Neuronal stem cell (in vitro differentiated cells): ENCODE results near the gene HGS.

Experiments used
- DNase-seq: peaks from one replicate; pipeline ENCODE4 v3.0.0-alpha.2; 2013; ENCODE audit warnings: low spot score
- H2AFZ ChIP-seq: one replicate; pipeline ENCODE4 v1.6.1; 2013; ENCODE audit warnings: mild to moderate bottlenecking, low read length, inconsistent platforms
- H2AK5ac ChIP-seq: 2 replicates; pipeline ENCODE4 v1.6.1; 2013; ENCODE audit warnings: low read depth, mild to moderate bottlenecking, inconsistent platforms, low read length, moderate library complexity, mixed read lengths
- H2BK120ac ChIP-seq: 2 replicates; pipeline ENCODE4 v1.6.1; 2013; ENCODE audit warnings: low read depth, mild to moderate bottlenecking, inconsistent platforms, low read length, moderate library complexity, mixed read lengths
- H2BK12ac ChIP-seq: one replicate; pipeline ENCODE4 v1.6.1; 2013; ENCODE audit warnings: low read length, inconsistent platforms
- H2BK15ac ChIP-seq: 2 replicates; pipeline ENCODE4 v1.6.1; 2013; ENCODE audit warnings: mild to moderate bottlenecking, low read length, inconsistent platforms, mixed read lengths
- H2BK5ac ChIP-seq: one replicate; pipeline ENCODE4 v1.6.1; 2013; ENCODE audit warnings: inconsistent platforms, mild to moderate bottlenecking, low read length, moderate library complexity
- H3K14ac ChIP-seq: one replicate; pipeline ENCODE4 v1.6.1; 2013; ENCODE audit warnings: low read length, inconsistent platforms
- H3K18ac ChIP-seq: 2 replicates; pipeline ENCODE4 v1.6.1; 2013; ENCODE audit warnings: low read length, inconsistent platforms
- H3K23ac ChIP-seq: 2 replicates; pipeline ENCODE4 v1.6.1; 2013; ENCODE audit warnings: low read depth, mild to moderate bottlenecking, mixed read lengths, low read length, inconsistent platforms; ENCODE audit not compliant: poor library complexity
- H3K27ac ChIP-seq: replicated peaks from 3 replicates; pipeline ENCODE4 v1.5.1; 2013; ENCODE audit warnings: low read length, inconsistent platforms
- H3K27me3 ChIP-seq, 3 experiments: 2 replicates each; pipeline ENCODE4 v1.6.1; 2013; ENCODE audit warnings: low read length in 3 of 3, mild to moderate bottlenecking in 2 of 3, inconsistent platforms in 1 of 3, low read depth in 1 of 3, mixed read lengths in 1 of 3, moderate library complexity in 1 of 3; ENCODE audit not compliant: control insufficient read depth in 3 of 3, insufficient read depth in 3 of 3
- H3K36me3 ChIP-seq, 2 donors: replicated peaks in 1 of 2; 2 replicates each; pipeline ENCODE4 v1.6.1; 2013; ENCODE audit warnings: low read length in 2 of 2; ENCODE audit not compliant: control insufficient read depth in 2 of 2, insufficient read depth in 2 of 2
- H3K4ac ChIP-seq: 2 replicates; pipeline ENCODE4 v1.6.1; 2013; ENCODE audit warnings: inconsistent platforms, mild to moderate bottlenecking, low read length, moderate library complexity
- H3K4me1 ChIP-seq, 2 donors: 1 replicate in 1 of 2; 2 replicates in 1 of 2; pipeline ENCODE4 v1.6.1; 2013; ENCODE audit warnings: low read length in 2 of 2, low read depth in 1 of 2; ENCODE audit not compliant: control insufficient read depth in 2 of 2, insufficient read depth in 1 of 2
- H3K4me2 ChIP-seq: one replicate; pipeline ENCODE4 v1.6.1; 2013; ENCODE audit warnings: mild to moderate bottlenecking, low read length, inconsistent platforms; ENCODE audit not compliant: insufficient read depth, poor library complexity, severe bottlenecking
- H3K4me3 ChIP-seq, 2 donors: 2 replicates each; pipeline ENCODE4 v1.5.1; 2013; ENCODE audit warnings: low read length in 2 of 2, mild to moderate bottlenecking in 2 of 2, inconsistent platforms in 1 of 2, moderate library complexity in 1 of 2
- H3K79me1 ChIP-seq: one replicate; pipeline ENCODE4 v1.6.1; 2013; ENCODE audit warnings: low read depth, mild to moderate bottlenecking, inconsistent platforms, low read length, moderate library complexity
- H3K9ac ChIP-seq: one replicate; pipeline ENCODE4 v1.6.1; 2013; ENCODE audit warnings: mild to moderate bottlenecking, low read depth, low read length, inconsistent platforms; ENCODE audit not compliant: poor library complexity
- H3K9me3 ChIP-seq, 2 donors: replicated peaks in 1 of 2; 2 replicates each; pipeline versions ENCODE3 to v1.6.1; 2013; ENCODE audit warnings: low read length in 2 of 2, mild to moderate bottlenecking in 2 of 2, inconsistent platforms in 1 of 2, low read depth in 1 of 2, mixed read lengths in 1 of 2, moderate library complexity in 1 of 2; ENCODE audit not compliant: control insufficient read depth in 2 of 2, insufficient read depth in 1 of 2
- H4K8ac ChIP-seq: one replicate; pipeline ENCODE4 v1.6.1; 2013; ENCODE audit warnings: low read depth, mild to moderate bottlenecking, inconsistent platforms, low read length, moderate library complexity
- H4K91ac ChIP-seq: one replicate; pipeline ENCODE4 v1.6.1; 2013; ENCODE audit warnings: low read length, low read depth, mild to moderate bottlenecking, inconsistent platforms; ENCODE audit not compliant: poor library complexity
- WGBS, 2 donors: extraction: QIAGEN DNeasy Blood & Tissue Kit; methylation state at CpG; one replicate each; pipeline ENCODE4 v1.1.7; 2013; ENCODE audit warnings: missing lambda C conversion rate in 2 of 2, mixed read lengths in 1 of 2; ENCODE audit not compliant: insufficient read length in 2 of 2, insufficient replicate concordance in 1 of 2; ENCODE audit errors: extremely low coverage in 2 of 2; 5-methylcytosine and 5-hydroxymethylcytosine counted together

The HGS gene

DNA sequence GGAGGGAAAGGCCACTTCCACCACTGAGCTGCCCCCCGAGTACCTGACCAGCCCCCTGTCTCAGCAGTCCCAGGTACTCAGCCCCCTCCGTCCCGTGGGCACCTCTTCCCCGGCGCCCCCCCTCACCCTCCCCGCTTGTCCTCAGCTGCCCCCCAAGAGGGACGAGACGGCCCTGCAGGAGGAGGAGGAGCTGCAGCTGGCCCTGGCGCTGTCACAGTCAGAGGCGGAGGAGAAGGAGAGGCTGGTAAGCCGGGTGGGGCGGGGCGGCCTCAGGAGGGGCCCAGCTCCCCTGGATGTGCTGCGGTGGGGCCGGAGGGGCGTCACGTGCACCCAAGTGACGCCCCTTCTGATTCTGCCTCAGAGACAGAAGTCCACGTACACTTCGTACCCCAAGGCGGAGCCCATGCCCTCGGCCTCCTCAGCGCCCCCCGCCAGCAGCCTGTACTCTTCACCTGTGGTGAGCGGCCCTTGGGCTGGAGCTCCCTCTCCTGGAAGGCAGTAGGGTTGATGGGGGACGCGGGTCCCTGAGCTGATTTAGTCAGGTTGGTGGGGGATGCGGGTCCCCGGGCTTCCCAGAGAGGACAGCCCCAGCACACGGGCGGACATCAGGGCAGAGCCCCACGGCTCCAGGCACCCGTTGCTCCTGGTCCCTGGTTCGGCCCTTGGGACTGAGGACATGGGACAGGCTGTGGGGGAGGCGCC is 9.8 kb downstream of the HGS start:
- Histone ChIP-seq H2AK5ac (peak overlapping the region; percentile 21), H3K79me1 (peaks cover 19% of the 10 kb centered on the region), H3K14ac (no peak overlapping the region), H3K4me1 (no peaks in the 10 kb centered on the region), H3K27ac (no peak overlapping the region), H3K9me3 (no peaks in the 10 kb centered on the region), H2BK15ac (no peak overlapping the region), H3K4ac (no peak overlapping the region), H3K23ac (no peak overlapping the region), H3K27me3 (no peaks in the 10 kb centered on the region), H2BK5ac (no peak overlapping the region), H3K36me3 (peaks cover 73 to 98% of the 10 kb centered on the region in 2 donors), H4K91ac (peak overlapping the region; percentile 12), H2BK120ac (no peak overlapping the region), H3K9ac (peak overlapping the region; percentile 44), H2BK12ac (no peak overlapping the region), H2AFZ (no peak overlapping the region), H4K8ac (no peak overlapping the region), H3K4me2 (no peak overlapping the region), H3K18ac (no peak overlapping the region), H3K4me3 (no peak overlapping the region)
- WGBS, 2 donors = no CpG with 5 or more reads among the region's 35 CpGs
- no peak for DNase-seq

DNA sequence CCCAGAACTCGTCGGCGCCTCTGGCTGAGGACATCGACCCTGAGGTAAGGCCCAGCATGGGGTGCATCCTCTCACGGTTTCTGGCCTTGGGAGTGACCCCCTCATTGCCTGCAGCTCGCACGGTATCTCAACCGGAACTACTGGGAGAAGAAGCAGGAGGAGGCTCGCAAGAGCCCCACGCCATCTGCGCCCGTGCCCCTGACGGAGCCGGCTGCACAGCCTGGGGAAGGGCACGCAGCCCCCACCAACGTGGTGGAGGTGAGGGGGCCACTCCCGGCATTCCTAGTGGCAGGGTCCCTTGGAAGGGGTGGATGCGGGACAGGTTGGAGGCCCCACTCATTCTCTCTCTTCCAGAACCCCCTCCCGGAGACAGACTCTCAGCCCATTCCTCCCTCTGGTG is 11.0 kb downstream of the HGS start:
- Histone ChIP-seq H3K27ac (no peak overlapping the region), H2AK5ac (no peak overlapping the region), H4K91ac (no peak overlapping the region), H2AFZ (no peak overlapping the region), H3K4me1 (no peaks in the 10 kb centered on the region), H4K8ac (no peak overlapping the region), H3K36me3 (peaks cover 63 to 98% of the 10 kb centered on the region in 2 donors), H3K27me3 (no peaks in the 10 kb centered on the region), H3K4ac (no peak overlapping the region), H3K14ac (no peak overlapping the region), H2BK15ac (no peak overlapping the region), H2BK5ac (no peak overlapping the region), H2BK120ac (no peak overlapping the region), H2BK12ac (no peak overlapping the region), H3K23ac (no peak overlapping the region), H3K18ac (no peak overlapping the region), H3K9me3 (no peaks in the 10 kb centered on the region), H3K4me3 (no peak overlapping the region), H3K79me1 (peaks cover 13% of the 10 kb centered on the region), H3K4me2 (no peak overlapping the region), H3K9ac (no peak overlapping the region)
- WGBS, 2 donors = no CpG with 5 or more reads among the region's 19 CpGs
- DNase-seq = no peak

DNA sequence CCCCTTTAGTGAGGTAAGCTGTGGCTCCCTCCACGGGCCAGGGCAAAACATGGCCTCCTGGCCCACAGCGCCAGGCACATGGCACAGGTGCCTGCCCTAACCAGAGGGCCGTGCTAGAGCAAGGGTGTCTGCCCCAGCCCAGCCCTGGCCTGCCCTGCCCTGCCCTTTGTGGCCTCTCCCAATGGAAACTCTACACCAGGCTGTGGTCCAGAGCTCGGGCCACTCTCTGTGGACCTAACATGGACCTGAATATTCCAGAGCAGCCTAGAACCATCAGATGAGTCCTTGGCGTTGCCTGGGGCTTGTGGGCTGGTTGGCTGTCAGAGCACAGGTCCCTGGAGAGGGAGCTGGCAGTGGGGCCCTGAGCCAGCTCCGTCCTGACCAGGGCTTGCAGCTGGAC is 11.4 kb downstream of the HGS start:
- H2AFZ ChIP-seq = no peak overlapping the region
- no peaks in the 10 kb centered on the region for H3K9me3 ChIP-seq
- no peak overlapping the region for H3K27ac ChIP-seq
- no CpG with 5 or more reads among the region's 6 CpGs for WGBS, 2 donors
- no peak for DNase-seq
- H4K8ac ChIP-seq = no peak overlapping the region
- no peak overlapping the region for H3K4ac ChIP-seq
- no peak overlapping the region for H2BK120ac ChIP-seq
- no peak overlapping the region for H3K14ac ChIP-seq
- H3K18ac ChIP-seq = no peak overlapping the region
- no peak overlapping the region for H3K23ac ChIP-seq
- no peak overlapping the region for H2BK15ac ChIP-seq
- H2AK5ac ChIP-seq = no peak overlapping the region
- H4K91ac ChIP-seq = no peak overlapping the region
- H3K4me3 ChIP-seq = no peak overlapping the region
- no peaks in the 10 kb centered on the region for H3K4me1 ChIP-seq
- H2BK12ac ChIP-seq = no peak overlapping the region
- peaks cover 59 to 96% of the 10 kb centered on the region in 2 donors for H3K36me3 ChIP-seq
- H3K79me1 ChIP-seq = peaks cover 13% of the 10 kb centered on the region
- H3K4me2 ChIP-seq = no peak overlapping the region
- no peak overlapping the region for H2BK5ac ChIP-seq
- no peaks in the 10 kb centered on the region for H3K27me3 ChIP-seq
- H3K9ac ChIP-seq = no peak overlapping the region

DNA sequence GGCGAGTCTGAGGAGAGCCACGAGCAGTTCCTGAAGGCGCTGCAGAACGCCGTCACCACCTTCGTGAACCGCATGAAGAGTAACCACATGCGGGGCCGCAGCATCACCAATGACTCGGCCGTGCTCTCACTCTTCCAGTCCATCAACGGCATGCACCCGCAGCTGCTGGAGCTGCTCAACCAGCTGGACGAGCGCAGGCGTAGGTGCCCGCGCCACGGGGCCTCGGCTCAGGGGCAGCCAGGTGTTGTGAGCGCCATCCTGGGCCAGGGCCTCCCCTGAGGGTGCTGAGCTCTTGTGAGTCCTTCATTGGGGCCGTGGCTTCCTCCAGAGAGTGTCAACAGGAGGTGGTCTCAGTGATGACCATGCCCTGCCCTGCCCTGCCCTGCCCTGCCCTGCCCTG is 12.0 kb downstream of the HGS start:
- H2BK12ac ChIP-seq = no peak overlapping the region
- H3K4me1 ChIP-seq = no peaks in the 10 kb centered on the region
- no peak overlapping the region for H4K91ac ChIP-seq
- H3K9me3 ChIP-seq = no peaks in the 10 kb centered on the region
- H2BK120ac ChIP-seq = no peak overlapping the region
- H2BK5ac ChIP-seq = no peak overlapping the region
- no peak overlapping the region for H3K4me2 ChIP-seq
- no peak overlapping the region for H4K8ac ChIP-seq
- peaks cover 59 to 95% of the 10 kb centered on the region in 2 donors for H3K36me3 ChIP-seq
- no peak overlapping the region for H3K18ac ChIP-seq
- H3K23ac ChIP-seq = peak overlapping the region; percentile 43
- no CpG with 5 or more reads among the region's 22 CpGs for WGBS, 2 donors
- H3K27ac ChIP-seq = no peak overlapping the region
- H3K4me3 ChIP-seq = no peak overlapping the region
- no peak overlapping the region for H3K4ac ChIP-seq
- DNase-seq = no peak
- H2AFZ ChIP-seq = no peak overlapping the region
- no peaks in the 10 kb centered on the region for H3K27me3 ChIP-seq
- peak overlapping the region; percentile 56 for H3K14ac ChIP-seq
- no peak overlapping the region for H2AK5ac ChIP-seq
- H3K9ac ChIP-seq = peak overlapping the region; percentile 60
- no peak overlapping the region for H2BK15ac ChIP-seq
- H3K79me1 ChIP-seq = peaks cover 15% of the 10 kb centered on the region
